ELR (cell line): ENCODE results near the gene GLRX5.

Source experiments
- DNase-seq: peaks from one replicate; pipeline ENCODE4 v3.0.0-alpha.2; 2015; ENCODE audit warnings: low read depth

GLRX5 gene

GRCh38 chr14:95518045-95518751 is 16.7 kb upstream of the GLRX5 start:
- peak; percentile 42 for DNase-seq

- DNase-seq = peak; percentile 91
Observed at GRCh38 chr14:95519699-95520098, 15.2 kb upstream of the GLRX5 start.

GRCh38 chr14:95520346-95520745 is 14.5 kb upstream of the GLRX5 start:
- no peak for DNase-seq

- DNase-seq = no peak
Observed at GRCh38 chr14:95521001-95521400, 13.8 kb upstream of the GLRX5 start.

- DNase-seq = no peak
Observed at GRCh38 chr14:95522116-95522515, 12.7 kb upstream of the GLRX5 start.

DNA sequence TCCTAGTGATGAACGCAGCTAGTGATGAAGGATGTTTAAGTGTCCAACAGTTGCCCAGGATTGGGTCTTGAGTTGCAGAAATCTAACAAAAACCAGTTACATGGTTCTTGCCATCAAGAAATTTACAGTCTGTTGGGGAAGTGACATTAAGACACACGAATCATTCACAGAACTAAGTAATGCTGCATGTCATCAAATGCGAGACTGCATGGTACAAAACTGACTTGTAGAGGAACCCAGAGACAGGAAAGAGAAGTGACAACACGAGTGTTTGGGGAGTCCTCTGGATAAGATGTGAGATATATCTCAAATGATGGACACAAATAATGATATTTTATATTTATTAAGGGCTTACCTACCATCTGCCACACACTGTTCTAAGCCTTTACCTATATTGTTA is 12.3 kb upstream of the GLRX5 start:
- no peak for DNase-seq

GRCh38 chr14:95523051-95523814 is 11.6 kb upstream of the GLRX5 start:
- DNase-seq = peak; percentile 62

GRCh38 chr14:95523815-95524448 is 10.9 kb upstream of the GLRX5 start:
- peak; percentile 79 for DNase-seq

GRCh38 chr14:95524706-95525512 is 9.9 kb upstream of the GLRX5 start:
- peak; percentile 66 for DNase-seq

- no peak for DNase-seq
Observed at GRCh38 chr14:95525999-95526398, 8.9 kb upstream of the GLRX5 start.

- no peak for DNase-seq
Observed at GRCh38 chr14:95526483-95527386, 8.1 kb upstream of the GLRX5 start.

DNA sequence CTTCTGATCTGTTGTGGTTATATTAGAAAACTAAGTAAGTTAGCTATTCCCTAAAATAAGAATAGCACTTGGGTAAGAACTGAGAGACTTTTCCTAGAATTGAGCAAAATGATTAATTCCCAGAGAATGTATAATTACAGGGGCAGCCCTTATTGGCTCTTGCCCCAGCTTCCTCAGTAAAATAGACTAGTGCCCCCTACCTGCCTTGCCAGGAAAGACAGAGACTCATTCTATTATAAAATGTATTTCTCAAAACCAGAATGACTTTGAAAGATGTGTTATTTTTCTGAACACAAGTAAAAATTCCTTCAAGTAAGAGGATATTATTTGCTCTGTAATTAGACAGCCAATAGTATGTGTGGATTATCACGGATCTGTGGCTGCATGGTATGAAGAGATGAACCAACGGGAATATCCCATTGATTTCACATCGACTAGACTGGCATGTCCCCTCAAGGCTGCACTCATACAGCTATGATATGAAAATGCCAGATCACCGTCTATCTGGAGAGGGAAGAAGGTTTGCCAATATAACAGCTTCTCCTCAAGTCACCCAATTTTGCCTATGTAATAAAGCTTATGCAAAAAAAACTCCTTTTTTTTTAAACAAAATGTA is 7.4 kb upstream of the GLRX5 start:
- peak; percentile 91 for DNase-seq

DNA sequence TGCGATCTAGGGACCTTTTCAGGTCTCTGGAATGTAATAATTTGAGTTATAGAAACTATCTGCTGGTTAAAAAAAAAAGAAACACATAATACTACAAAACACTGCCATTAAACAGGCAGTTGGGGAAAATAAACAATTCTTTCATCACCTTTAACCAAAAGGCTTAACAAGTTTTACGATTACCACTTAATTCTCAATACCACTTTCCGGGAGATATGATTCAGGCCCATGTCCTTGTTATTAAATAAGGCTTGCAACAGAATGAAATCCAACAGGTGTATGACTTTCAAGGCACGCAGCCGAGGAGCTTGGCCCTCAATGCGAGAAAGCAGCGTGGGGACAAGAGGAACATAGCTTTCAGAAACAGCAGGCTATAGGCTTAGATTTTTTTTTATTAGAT is 5.6 kb upstream of the GLRX5 start:
- DNase-seq = no peak

GRCh38 chr14:95530473-95531276 is 4.2 kb upstream of the GLRX5 start:
- peak; percentile 38 for DNase-seq

DNA sequence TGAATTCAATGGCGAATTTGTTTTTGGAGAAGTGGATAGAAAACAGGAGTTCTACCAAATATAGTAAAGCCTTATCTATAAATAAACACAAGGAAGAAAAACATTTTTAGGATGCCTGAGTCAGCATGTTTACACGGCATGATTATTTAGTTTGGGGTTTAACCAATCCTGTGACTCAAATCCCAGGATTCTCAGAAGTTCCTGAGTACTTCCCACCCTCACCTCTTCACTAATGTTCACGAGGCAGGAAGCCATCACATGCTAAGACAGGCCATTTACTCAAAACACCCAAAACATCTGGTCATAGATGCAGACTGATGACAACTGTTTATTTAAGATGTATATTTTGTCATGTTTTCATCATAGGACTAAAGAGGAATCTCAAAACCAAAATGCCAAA is 3.4 kb upstream of the GLRX5 start:
- DNase-seq = peak; percentile 83

- no peak for DNase-seq
Observed at GRCh38 chr14:95531969-95532368, 2.9 kb upstream of the GLRX5 start.

DNA sequence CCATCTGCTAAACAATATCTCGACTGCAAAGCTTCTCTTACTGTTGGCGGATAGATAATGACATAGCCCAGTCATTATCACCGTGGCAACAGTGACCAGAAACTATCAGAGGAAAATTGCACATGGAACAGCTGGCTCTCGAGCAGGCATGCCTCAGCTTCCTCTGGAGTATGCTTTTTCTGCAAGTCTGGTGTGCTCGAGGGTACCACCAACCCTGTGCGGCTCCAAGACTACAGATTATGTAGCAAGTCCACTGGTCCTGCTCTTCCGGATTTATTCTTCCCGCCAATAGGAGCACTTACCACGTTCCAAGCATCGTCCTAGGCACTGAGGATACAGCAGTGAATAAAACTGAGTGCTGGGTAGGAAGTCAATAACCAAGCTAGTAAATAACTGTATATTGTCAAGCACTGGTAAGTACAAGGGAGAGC is 1.4 kb upstream of the GLRX5 start:
- DNase-seq = peak; percentile 63

DNA sequence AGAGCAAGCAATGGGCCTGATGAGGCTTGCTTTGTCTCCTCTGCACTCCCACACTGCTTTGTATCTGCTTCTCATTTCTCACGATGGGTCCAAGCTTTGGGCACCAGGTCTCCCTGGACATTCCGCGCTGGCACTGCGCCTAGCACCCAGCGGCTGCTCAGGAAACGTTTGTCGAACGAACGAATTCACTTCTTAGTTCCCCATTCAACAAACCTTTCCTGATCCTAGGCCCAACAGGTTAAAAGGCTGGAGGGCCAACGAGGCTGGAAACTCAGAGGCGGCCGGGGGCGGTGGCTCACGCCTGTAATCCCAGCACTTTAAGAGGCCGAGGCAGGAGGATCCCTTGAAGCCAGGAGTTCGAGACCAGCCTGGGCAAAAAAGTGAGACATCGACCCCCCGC is 1.0 kb upstream of the GLRX5 start:
- DNase-seq = no peak

DNA sequence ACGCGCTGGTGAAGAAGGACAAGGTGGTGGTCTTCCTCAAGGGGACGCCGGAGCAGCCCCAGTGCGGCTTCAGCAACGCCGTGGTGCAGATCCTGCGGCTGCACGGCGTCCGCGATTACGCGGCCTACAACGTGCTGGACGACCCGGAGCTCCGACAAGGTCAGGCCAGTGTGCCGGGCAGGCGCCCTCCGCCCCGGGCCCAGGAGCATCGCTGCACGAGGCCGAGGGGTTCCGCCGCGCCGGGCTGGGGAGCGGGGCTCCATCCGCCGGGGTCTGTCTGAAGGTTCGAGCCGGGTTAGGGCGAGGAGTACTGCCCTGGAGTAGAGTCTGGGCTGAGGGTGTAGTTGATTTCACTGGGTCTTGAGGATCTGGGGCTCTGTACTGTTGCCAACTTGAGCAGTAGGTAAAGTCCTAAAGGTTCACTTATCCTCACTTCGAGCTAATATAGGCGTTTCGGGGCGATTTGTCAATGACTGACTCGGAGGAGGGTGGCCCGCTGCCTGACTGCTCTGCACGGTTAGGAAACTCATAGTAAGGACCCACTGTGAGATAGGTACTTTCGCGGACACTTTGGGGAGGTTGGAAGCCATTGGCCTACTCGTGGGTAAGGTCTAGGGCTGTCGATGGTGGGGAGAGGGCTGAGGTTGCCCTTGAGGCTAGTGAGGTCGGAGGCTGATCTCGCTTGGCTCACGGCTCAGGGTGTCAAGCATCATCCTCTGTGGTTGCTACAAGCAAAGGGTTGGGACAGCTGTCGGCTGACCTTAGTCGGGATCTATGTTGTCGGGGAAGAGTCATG is 574 bp downstream of the GLRX5 start:
- no peak for DNase-seq
